Gastrocnemius medialis (tissue), 4 donors: ENCODE measurements around the gene PRRG3. TPM values are rescaled to one million over a fixed set of nuclear protein-coding genes. Genes with fewer than 3 reads are reported as not detected.

Experiments
- ATAC-seq, 2 donors: fragments of 150-250 bp; one replicate each; pipeline ENCODE4 v1.9.1; 2016
- DNase-seq, 2 donors: peaks; one replicate each; pipeline ENCODE4 v3.0.0-alpha.2; 2019
- H3K27ac ChIP-seq, 4 donors: fragments of 200-600 bp; sonication (generic); 1 replicate in 1 of 4; 2 replicates in 3 of 4; pipeline ENCODE4 v1.5.1; 2016 to 2018; ENCODE audit warnings: mild to moderate bottlenecking in 2 of 4, moderate library complexity in 1 of 4
- H3K27me3 ChIP-seq, 3 donors: fragments of 200-600 bp; sonication (generic) in 2 of 3; 1 replicate in 1 of 3; 2 replicates in 2 of 3; pipeline versions ENCODE4 v1.5.1 to v1.6.0; 2016 to 2019; ENCODE audit warnings: mild to moderate bottlenecking in 1 of 3, moderate library complexity in 1 of 3
- H3K36me3 ChIP-seq, 2 donors: fragments of 200-600 bp; sonication (generic) in 1 of 2; one replicate each; pipeline ENCODE4 v1.5.1; 2017 to 2018
- H3K4me1 ChIP-seq, 2 donors: fragments of 200-600 bp; sonication (generic) in 1 of 2; one replicate each; pipeline ENCODE4 v1.5.1; 2016 to 2017; ENCODE audit warnings: mild to moderate bottlenecking in 2 of 2
- H3K4me3 ChIP-seq, 4 donors: fragments of 200-600 bp; sonication (generic) in 3 of 4; 1 replicate in 1 of 4; 2 replicates in 3 of 4; pipeline ENCODE4 v1.5.1; 2016 to 2019; ENCODE audit warnings: mild to moderate bottlenecking in 2 of 4
- H3K9me3 ChIP-seq, 3 donors: fragments of 200-600 bp; sonication (generic) in 2 of 3; 1 replicate in 1 of 3; 2 replicates in 2 of 3; pipeline ENCODE4 v1.5.1; 2016 to 2019
- CTCF ChIP-seq, 5 experiments: fragments of 450-650 bp in 3 of 5; fragments of 200-600 bp in 2 of 5; sonication (generic) in 2 of 5; IDR thresholded peaks in 4 of 5; conservative IDR thresholded peaks in 1 of 5; 1 replicate in 4 of 5; 2 replicates in 1 of 5; pipeline ENCODE4 v1.5.1; 2016 to 2019; ENCODE audit warnings: antibody characterized with exemption in 5 of 5, mild to moderate bottlenecking in 3 of 5, moderate library complexity in 3 of 5
- POLR2A ChIP-seq, 2 donors: fragments of 450-650 bp; IDR thresholded peaks; one replicate each; pipeline ENCODE4 v1.6.1; 2017; ENCODE audit warnings: antibody characterized with exemption in 2 of 2, mild to moderate bottlenecking in 2 of 2, moderate library complexity in 2 of 2
- in situ Hi-C, 4 donors: fragments of 200-750 bp; cut with MboI; loops; one replicate each; pipeline versions ENCODE4 v1.15.0 to v1.8.0; 2017; ENCODE audit warnings: low sequenced_read_pairs in 4 of 4
- intact Hi-C: fragments of 100-400 bp; cut with DNase I; formaldehyde crosslinking; loops from one replicate; pipeline ENCODE4 v1.15.1; 2023; ENCODE audit warnings: low total_unique reads
- total RNA-seq, 4 donors: library from RNA; depleted of rRNA; stranded (reverse); fragments of >200 nt; gene quantifications; one replicate each; pipeline versions ENCODE4 v1.1.0 to v1.2.3, GENCODE V29; 2016

Gene PRRG3
- total RNA-seq, 4 donors from 2014 or later: 0.04 to 0.39 TPM; not detected in 2

DNA sequence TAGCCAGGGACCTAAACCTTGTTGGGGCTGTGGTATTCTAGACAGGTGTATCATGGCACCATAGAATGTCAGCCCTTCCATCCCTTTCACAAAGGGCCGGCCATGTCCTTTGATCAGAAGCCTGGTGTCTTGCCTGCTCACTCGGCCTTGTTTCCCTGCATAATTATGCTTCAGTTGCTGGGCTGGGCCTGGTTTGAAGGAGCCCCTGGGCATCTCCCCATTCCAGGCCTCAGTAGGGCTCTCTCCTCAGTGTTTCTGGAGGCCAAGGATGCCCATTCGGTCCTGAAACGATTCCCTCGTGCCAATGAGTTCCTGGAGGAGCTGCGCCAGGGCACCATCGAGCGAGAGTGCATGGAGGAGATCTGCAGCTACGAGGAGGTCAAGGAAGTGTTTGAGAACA lies 4.5 kb downstream of the PRRG3 start:
- intact Hi-C loops: no loop called here
- H3K27ac ChIP-seq: no peak overlapping the region
- H3K27me3 ChIP-seq: peaks cover 0 to 8% (median 0%) of the 10 kb centered on the region in 3 donors
- DNase-seq (no peak), ATAC-seq (no peak)
- TF ChIP-seq POLR2A (IDR thresholded peaks at IDR 0.05): no peak
- H3K36me3 ChIP-seq: no peaks in the 10 kb centered on the region
- in situ Hi-C loops: loop anchor here in 3 of 4 donors (25.0 kb wide), 1 partner anchor 537 kb away; no protein-coding TSS in a partner anchor
- H3K4me1 ChIP-seq: peaks cover 0 to 6% of the 10 kb centered on the region in 2 donors
- no peaks in the 10 kb centered on the region for H3K9me3 ChIP-seq
- H3K4me3 ChIP-seq: no peak overlapping the region

DNA sequence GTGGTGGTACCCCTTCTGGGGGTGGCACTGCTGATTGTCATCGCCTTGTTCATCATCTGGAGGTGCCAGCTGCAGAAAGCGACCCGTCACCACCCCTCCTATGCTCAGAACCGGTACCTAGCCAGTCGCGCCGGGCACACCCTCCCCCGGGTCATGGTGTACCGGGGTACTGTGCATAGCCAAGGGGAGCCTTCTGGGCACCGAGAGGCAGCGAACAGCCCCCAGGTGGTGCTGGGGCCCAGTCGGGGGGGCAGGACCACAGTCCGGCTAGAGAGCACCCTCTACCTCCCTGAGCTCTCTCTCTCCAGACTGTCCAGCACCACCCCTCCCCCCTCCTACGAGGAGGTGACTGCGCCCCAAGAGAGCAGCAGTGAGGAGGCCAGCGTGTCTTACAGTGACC lies 5.3 kb downstream of the PRRG3 start:
- Histone ChIP-seq H3K4me3 (no peak overlapping the region), H3K27me3 (peaks cover 0 to 3% (median 0%) of the 10 kb centered on the region in 3 donors), H3K36me3 (no peaks in the 10 kb centered on the region), H3K9me3 (no peaks in the 10 kb centered on the region), H3K4me1 (peaks cover 0 to 6% of the 10 kb centered on the region in 2 donors), H3K27ac (no peak overlapping the region)
- intact Hi-C loops (no loop called here), in situ Hi-C loops (no loop called here)
- no peak for DNase-seq
- ATAC-seq: no peak
- TF ChIP-seq POLR2A (IDR thresholded peaks at IDR 0.05) (no peak), CTCF (IDR thresholded peaks at IDR 0.05 in 4 of 5, conservative IDR thresholded peaks at IDR 0.05 in 1 of 5) (no peak)

DNA sequence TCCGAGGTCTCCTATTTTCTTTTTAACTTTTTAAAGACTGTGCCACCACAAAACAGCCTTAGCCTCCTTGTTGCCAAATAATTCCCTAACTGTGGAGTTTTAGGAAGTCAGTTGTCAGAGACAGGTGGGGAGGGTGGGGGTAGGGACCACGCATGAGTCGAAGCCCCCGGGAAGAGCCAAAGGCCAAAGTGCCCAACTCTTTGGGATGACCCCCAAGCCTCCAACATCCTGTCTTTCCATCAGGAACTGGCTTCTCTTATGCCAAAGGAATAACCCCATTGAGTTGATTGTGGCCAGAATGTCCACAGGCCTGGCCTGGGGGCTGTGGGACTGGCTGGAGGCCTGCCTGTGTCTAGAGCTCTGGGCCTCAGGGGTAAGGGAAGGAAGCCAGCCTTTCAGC lies 5.8 kb downstream of the PRRG3 start:
- Histone ChIP-seq H3K27me3 (no peaks in the 10 kb centered on the region), H3K36me3 (no peaks in the 10 kb centered on the region), H3K9me3 (no peaks in the 10 kb centered on the region), H3K4me1 (peaks cover 0 to 6% of the 10 kb centered on the region in 2 donors), H3K27ac (no peak overlapping the region), H3K4me3 (no peak overlapping the region)
- in situ Hi-C loops: no loop called here
- ATAC-seq (no peak), DNase-seq (no peak)
- intact Hi-C loops: no loop called here
- TF ChIP-seq CTCF (IDR thresholded peaks at IDR 0.05 in 4 of 5, conservative IDR thresholded peaks at IDR 0.05 in 1 of 5) (no peak), POLR2A (IDR thresholded peaks at IDR 0.05) (no peak)

DNA sequence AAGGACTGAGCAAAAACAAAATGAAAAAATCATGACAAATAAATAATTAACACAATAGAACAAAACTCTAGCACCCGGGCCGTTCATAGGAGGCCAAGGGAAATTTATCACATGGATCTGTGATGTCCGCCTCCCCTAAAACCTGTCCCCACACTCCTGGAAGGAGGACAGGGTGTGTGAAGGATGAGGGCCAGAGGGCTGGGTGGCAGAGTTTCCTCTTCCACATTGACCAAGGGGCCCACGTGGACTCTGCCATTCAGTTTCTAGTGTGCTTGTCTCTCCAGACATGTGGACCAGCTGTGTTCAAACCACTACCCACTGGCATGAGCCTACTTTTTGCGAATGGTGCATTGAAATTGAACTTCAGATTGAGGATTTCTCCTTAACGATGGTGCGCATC lies 6.3 kb downstream of the PRRG3 start:
- intact Hi-C loops (no loop called here), in situ Hi-C loops (no loop called here)
- no peak overlapping the region for H3K4me3 ChIP-seq
- no peaks in the 10 kb centered on the region for H3K27me3 ChIP-seq
- H3K9me3 ChIP-seq: no peaks in the 10 kb centered on the region
- H3K36me3 ChIP-seq: no peaks in the 10 kb centered on the region
- no peak for DNase-seq
- H3K4me1 ChIP-seq: peaks cover 0 to 6% of the 10 kb centered on the region in 2 donors
- no peak overlapping the region for H3K27ac ChIP-seq
- TF ChIP-seq POLR2A (IDR thresholded peaks at IDR 0.05) (no peak), CTCF (IDR thresholded peaks at IDR 0.05 in 4 of 5, conservative IDR thresholded peaks at IDR 0.05 in 1 of 5) (no peak)
- no peak for ATAC-seq

GRCh38 chrX:151702026-151702714 lies 6.9 kb downstream of the PRRG3 start:
- in situ Hi-C loops (no loop called here), intact Hi-C loops (no loop called here)
- Histone ChIP-seq H3K9me3 (no peaks in the 10 kb centered on the region), H3K36me3 (no peaks in the 10 kb centered on the region), H3K4me3 (no peak overlapping the region), H3K27ac (no peak overlapping the region), H3K4me1 (peaks cover 0 to 6% of the 10 kb centered on the region in 2 donors), H3K27me3 (no peaks in the 10 kb centered on the region)
- no peak for ATAC-seq
- no peak for DNase-seq
- TF ChIP-seq CTCF (IDR thresholded peaks at IDR 0.05 in 4 of 5, conservative IDR thresholded peaks at IDR 0.05 in 1 of 5): no peak
- TF ChIP-seq POLR2A (IDR thresholded peaks at IDR 0.05): no peak
